GM12864 (cell line): Measurements from ENCODE around the gene GAN.

Experiments used
- DNase-seq: peaks from one replicate; pipeline ENCODE4 v3.0.0-alpha.2; 2011; ENCODE audit warnings: low read depth
- H3K4me3 ChIP-seq: 2 replicates; pipeline ENCODE4 v1.5.1; 2011; ENCODE audit warnings: mild to moderate bottlenecking, low read depth, low read length, control low read depth
- TF ChIP-seq, protein P1 (sequence below): IDR thresholded peaks from 2 replicates; pipeline ENCODE4 v1.5.1; 2011; ENCODE audit warnings: low read depth, mild to moderate bottlenecking, moderate library complexity, low read length, control low read depth, inconsistent platforms; ENCODE audit errors: missing control alignments

GAN gene

DNA sequence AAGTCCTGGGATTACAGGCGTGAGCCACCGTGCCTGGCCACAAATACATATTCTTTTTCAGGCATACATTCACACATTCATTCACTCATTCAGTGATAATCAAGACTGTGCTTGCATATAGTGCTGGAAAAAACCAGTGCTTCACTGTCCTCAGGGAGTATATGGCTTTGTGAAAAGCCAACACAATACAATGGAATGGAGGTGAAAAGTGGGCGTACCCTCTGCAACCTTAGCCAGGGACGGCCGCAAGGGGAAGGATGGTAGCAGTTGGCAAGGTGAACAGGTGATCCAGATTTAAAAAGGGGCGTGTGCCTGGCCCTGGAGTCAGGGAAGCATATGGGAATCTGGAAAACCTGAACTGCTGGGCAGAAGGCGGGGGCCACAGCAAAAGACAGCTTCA lies 18.1 kb upstream of the GAN start:
- TF ChIP-seq, protein P1, sequence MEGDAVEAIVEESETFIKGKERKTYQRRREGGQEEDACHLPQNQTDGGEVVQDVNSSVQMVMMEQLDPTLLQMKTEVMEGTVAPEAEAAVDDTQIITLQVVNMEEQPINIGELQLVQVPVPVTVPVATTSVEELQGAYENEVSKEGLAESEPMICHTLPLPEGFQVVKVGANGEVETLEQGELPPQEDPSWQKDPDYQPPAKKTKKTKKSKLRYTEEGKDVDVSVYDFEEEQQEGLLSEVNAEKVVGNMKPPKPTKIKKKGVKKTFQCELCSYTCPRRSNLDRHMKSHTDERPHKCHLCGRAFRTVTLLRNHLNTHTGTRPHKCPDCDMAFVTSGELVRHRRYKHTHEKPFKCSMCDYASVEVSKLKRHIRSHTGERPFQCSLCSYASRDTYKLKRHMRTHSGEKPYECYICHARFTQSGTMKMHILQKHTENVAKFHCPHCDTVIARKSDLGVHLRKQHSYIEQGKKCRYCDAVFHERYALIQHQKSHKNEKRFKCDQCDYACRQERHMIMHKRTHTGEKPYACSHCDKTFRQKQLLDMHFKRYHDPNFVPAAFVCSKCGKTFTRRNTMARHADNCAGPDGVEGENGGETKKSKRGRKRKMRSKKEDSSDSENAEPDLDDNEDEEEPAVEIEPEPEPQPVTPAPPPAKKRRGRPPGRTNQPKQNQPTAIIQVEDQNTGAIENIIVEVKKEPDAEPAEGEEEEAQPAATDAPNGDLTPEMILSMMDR, result no peak
- DNase-seq, result no peak
- H3K4me3 ChIP-seq, result no peak overlapping the region

DNA sequence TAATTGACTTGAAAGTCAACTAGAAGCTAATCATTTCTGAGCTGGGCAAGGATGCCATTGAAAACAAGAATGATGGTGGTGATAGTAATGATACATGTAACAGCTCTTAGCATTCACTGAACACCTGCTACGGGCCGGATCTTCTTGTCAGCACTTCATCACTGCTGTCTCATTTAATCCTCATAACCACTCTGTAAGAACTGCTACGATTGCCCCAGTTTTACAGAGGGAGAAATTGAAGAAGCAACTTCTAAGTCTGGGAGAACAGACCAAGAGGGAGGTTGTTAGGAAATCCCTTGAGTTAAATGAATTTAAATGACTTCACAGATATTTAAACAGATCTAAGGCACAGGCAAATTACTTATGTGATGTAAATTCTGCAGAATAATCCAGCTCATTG lies 7.0 kb upstream of the GAN start:
- H3K4me3 ChIP-seq, result no peak overlapping the region
- TF ChIP-seq, protein P1, result no peak
- no peak for DNase-seq

DNA sequence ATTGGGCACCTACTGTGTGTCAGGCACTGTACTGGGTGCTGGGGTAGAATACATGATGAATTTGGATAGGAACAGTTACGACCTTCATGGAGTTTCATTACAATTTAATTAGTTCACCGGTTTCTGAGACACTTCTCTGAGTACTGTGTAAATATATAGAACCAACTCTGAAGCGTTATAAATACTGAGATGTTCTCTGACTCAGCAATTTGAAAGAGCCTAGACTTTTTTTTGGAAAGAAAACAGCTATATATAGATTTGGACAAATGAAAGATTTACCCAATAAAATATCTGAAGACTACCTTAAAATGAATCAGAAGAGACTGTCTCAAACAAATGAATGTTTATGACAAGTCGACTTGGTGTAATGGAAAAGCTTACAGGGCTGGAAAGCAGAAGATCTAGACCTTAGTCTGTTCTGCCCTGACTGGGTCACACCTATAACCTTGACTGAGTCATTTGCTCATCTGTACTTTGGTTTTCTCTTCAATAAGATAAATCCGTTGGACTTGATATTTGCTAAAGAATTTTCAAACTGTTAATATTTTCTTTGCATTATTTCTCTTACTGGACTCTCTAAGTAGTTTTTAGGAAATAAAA lies 4.6 kb upstream of the GAN start:
- TF ChIP-seq, protein P1, result no peak
- no peak overlapping the region for H3K4me3 ChIP-seq

DNA sequence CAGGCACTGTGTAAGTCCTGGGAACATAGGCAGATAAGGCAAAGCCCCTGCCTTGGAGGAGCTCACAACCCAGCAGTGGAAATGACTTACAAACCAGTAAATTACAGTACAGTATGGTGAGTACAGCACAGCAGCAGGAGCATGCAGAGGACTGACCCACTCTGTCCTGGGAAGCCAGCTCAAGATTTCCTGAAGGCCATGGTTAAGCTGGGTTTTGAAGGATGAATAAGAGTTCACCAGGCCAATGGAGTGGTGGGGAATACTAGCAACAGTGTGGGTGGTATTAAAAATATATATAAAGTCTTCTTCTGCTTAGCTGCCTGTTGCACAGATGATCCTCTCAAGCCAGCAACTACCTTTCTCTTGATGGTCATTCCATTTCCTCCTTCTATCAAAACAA lies 3.0 kb upstream of the GAN start:
- DNase-seq, result no peak
- TF ChIP-seq, protein P1, result no peak
- H3K4me3 ChIP-seq, result no peak overlapping the region

More for the DNA sequence above, 4.6 kb upstream of the GAN start:
- no peak for DNase-seq

DNA sequence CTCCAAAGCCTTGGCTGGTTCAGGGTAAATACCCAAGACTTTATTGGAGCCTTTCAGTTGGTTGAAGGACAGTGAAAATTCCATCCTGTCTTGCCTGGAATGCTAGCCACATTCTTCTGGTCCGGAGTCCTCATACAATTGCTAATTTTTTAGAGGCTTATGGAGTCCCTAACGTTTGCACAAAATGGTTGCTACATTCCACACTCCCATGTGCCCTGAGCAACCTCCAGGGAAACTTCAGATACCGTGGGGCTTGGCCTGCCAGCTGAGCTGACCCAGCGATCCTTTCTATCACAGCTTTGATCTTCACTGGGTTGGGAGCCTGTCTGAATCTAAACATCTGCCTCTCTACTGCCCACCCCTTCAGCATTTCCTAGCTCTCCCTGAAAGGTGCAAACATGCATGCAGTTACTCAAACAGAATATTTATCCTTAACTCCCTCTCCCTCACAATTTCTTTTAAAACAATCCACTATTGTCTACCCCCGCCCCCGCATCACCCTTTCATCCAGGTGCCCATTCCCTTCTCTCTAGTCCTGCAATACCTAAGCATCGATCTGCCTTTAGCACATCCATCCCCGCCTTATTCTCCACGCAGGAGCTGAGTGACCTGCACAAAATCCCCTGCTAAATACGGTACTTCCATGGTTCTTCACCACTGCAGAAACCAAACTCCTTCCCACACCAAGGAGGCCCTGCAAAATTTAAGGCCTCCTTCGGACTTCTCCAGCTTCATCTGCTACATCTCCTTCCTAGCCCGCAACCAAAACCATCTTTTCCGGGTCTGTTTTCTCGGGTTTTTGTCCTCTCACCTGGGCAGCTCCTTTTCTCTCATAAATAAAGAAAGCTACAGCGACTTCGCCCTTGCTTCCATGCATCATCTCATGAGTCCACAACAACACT lies 810 bp upstream of the GAN start:
- TF ChIP-seq, protein P1, result no peak
- H3K4me3 ChIP-seq, result peak overlapping the region; percentile 86
- no peak for DNase-seq

DNA sequence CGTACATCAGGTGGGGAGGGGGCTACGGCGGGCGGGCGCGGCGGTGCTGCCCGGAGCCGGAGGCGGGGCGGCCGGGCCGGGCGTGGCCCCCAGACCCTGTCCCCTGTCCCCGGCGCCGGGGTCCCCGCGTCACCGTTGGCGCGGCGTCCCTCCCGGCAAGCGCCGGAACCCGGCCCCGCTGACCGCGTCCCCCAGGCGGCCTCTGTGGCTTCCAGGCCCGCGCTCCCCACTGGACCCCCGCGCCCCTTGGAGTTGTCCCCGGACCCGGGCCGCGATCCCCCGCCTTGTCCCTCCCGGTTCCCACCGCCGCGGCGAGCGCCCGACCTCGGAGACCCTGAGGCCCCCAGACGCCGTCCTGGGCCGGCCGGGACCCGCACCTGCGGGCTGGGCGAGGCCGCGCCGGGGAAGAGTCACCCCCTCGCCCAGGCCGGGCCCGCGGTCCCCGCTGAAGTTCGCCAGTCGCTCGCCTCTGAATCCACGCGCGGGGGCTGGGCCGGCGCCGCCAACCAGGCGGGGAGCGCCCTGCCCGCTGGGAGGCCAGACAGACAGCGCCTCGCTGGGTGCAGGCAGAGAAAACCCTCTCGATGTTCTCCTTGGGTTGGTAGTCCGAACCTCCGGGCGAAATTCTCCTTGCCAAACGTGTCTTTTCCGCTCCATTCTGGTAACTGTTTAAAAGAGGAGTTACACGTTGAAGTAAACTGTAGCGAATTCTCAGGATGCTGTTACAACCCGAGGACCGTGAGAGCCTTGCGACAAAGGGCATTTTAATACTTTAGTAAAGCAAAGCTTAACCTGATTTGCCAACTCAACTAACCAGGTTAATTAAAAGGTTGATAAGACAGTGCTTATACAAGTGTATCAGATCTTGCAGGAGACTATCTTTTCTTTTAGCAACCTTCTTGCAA lies 761 bp downstream of the GAN start:
- peak overlapping the region; percentile 86 for H3K4me3 ChIP-seq
- TF ChIP-seq, protein P1, result peak; percentile 4
- peak; percentile 4 for DNase-seq
